MM.1S (cell line): ENCODE data around the gene MYOZ3.

Experiments used
- EZH2 ChIP-seq: fragments of 300-600 bp; sonication (generic); optimal IDR thresholded peaks from 2 replicates; pipeline ENCODE3; 2017; ENCODE audit warnings: low read depth, mild to moderate bottlenecking, antibody characterized with exemption, low read length, mixed read lengths
- EZH2phosphoT487 ChIP-seq: fragments of 300-600 bp; sonication (generic); IDR thresholded peaks from 2 replicates; pipeline ENCODE4 v1.6.1; 2018; ENCODE audit warnings: antibody characterized with exemption, low read length
- TF ChIP-seq, protein P1 (sequence below): fragments of 300-600 bp; sonication (generic); IDR thresholded peaks from 2 replicates; pipeline ENCODE4 v1.5.1; 2016; ENCODE audit warnings: antibody characterized with exemption, low read length, mixed read lengths

GRCh38 chr5:150641006-150641570 lies 20.0 kb upstream of the MYOZ3 start:
- TF ChIP-seq, protein P1, sequence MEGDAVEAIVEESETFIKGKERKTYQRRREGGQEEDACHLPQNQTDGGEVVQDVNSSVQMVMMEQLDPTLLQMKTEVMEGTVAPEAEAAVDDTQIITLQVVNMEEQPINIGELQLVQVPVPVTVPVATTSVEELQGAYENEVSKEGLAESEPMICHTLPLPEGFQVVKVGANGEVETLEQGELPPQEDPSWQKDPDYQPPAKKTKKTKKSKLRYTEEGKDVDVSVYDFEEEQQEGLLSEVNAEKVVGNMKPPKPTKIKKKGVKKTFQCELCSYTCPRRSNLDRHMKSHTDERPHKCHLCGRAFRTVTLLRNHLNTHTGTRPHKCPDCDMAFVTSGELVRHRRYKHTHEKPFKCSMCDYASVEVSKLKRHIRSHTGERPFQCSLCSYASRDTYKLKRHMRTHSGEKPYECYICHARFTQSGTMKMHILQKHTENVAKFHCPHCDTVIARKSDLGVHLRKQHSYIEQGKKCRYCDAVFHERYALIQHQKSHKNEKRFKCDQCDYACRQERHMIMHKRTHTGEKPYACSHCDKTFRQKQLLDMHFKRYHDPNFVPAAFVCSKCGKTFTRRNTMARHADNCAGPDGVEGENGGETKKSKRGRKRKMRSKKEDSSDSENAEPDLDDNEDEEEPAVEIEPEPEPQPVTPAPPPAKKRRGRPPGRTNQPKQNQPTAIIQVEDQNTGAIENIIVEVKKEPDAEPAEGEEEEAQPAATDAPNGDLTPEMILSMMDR = no peak
- TF ChIP-seq EZH2phosphoT487 (no peak), EZH2 (no peak)
